Measurements from ENCODE around the gene AAK1. TPM values are rescaled to one million over a fixed set of nuclear protein-coding genes. Genes with fewer than 3 reads are reported as not detected.

AAK1 gene
- total and polyA plus RNA-seq, 2 donors (not counting 3 experiments of a cell fraction or from before 2014, with no cell fraction given): 31.0 to 127 TPM

GRCh38 chr2:69438580-69438979, 205.0 kb downstream of the AAK1 start:
- H3K9me3 ChIP-seq (replicated peaks; ENCODE audit: control insufficient read depth, insufficient read depth, low read length): no peaks in the 10 kb centered on the region
- H3K4me3 ChIP-seq (replicated peaks in 1 of 3; ENCODE audit: insufficient read depth in 1 of 3, low read depth in 1 of 3, low read length in 3 of 3): no peak overlapping the region
- no peaks in the 10 kb centered on the region for H3K27me3 ChIP-seq (ENCODE audit: control insufficient read depth in 2 of 2, insufficient read depth in 2 of 2, low read length in 2 of 2)
- dilution Hi-C loops (cut with MboI; ENCODE audit: extremely low pct_ligation_motif_present, low sequenced_read_pairs) (no loop called here), intact Hi-C loops (cut with micrococcal nuclease) (loop anchor here (5.0 kb wide), 1 partner anchor 379 kb away; no protein-coding TSS in a partner anchor)
- BruUV-seq (replicated peaks): no TSS peak
- H3K4me1 ChIP-seq (ENCODE audit: control insufficient read depth, extremely low read depth, insufficient read depth, low read length): peaks cover 9% of the 10 kb centered on the region
- DNase-seq (ENCODE audit: low read depth, low spot score) (no peak), FAIRE-seq (peak; percentile 8)
- no peak overlapping the region for H2AFZ ChIP-seq (ENCODE audit: low read depth, low read length)
- POLR2A ChIA-PET: no interaction called here
- H3K9ac ChIP-seq (replicated peaks; ENCODE audit: extremely low read depth, insufficient read depth, low read length): no peak overlapping the region
- no peak overlapping the region for H3K27ac ChIP-seq (ENCODE audit: insufficient read depth, low read depth, low read length)
- peaks cover 17% of the 10 kb centered on the region for H3K79me2 ChIP-seq (ENCODE audit: control insufficient read depth, insufficient read depth, low read length)
- no peak for TF ChIP-seq CTCF (IDR thresholded peaks at IDR 0.05; ENCODE audit: extremely low read depth in 1 of 2, insufficient read depth in 1 of 2, low read depth in 1 of 2, low read length in 2 of 2)
- no peak for TF ChIP-seq GATA2 (IDR thresholded peaks at IDR 0.05; ENCODE audit: insufficient read depth, insufficient read length, low read depth, low read length)
- no peak for TF ChIP-seq JUN (IDR thresholded peaks at IDR 0.05; ENCODE audit: borderline replicate concordance, insufficient read depth, insufficient read length, low read depth)
- no peak for TF ChIP-seq POLR2A (IDR thresholded peaks at IDR 0.05; ENCODE audit: low read depth, low read length)
- no peak for TF ChIP-seq FOS (IDR thresholded peaks at IDR 0.05; ENCODE audit: borderline replicate concordance, insufficient read depth, low read length)
- TF ChIP-seq POLR2AphosphoS5 (IDR thresholded peaks at IDR 0.05; ENCODE audit: insufficient read depth, low read depth, low read length): no peak
- no peak for TF ChIP-seq EZH2 (IDR thresholded peaks at IDR 0.05; ENCODE audit: borderline replicate concordance, low read depth, low read length, severe bottlenecking)
- TF ChIP-seq MAX (IDR thresholded peaks at IDR 0.05; ENCODE audit: insufficient read depth, insufficient read length): no peak
- TF ChIP-seq MYC (IDR thresholded peaks at IDR 0.05; ENCODE audit: low read depth, low read length): no peak
- H3K9me1 ChIP-seq (replicated peaks; ENCODE audit: control insufficient read depth, extremely low read depth, insufficient read depth, low read length): no peaks in the 10 kb centered on the region
- no peaks in the 10 kb centered on the region for H3K36me3 ChIP-seq (ENCODE audit: control insufficient read depth in 2 of 2, extremely low read depth in 1 of 2, insufficient read depth in 2 of 2, low read length in 2 of 2)
- CTCF ChIA-PET: interaction anchor here (1.6 kb wide), 1 partner anchor 48 kb away, joined by 4 read pairs; no protein-coding TSS in a partner anchor
- H4K20me1 ChIP-seq (replicated peaks; ENCODE audit: control insufficient read depth, extremely low read depth, insufficient read depth, low read length): no peaks in the 10 kb centered on the region
- no peak overlapping the region for H3K4me2 ChIP-seq (ENCODE audit: insufficient read depth, low read length)

Data from endothelial cell of umbilical vein (primary cell).